GM12873 (cell line): Measurements from ENCODE around the gene SVOP.

Source experiments
- TF ChIP-seq, protein P1 (sequence below): IDR thresholded peaks from 2 replicates; pipeline ENCODE4 v1.5.1; 2012; ENCODE audit warnings: low read depth, mild to moderate bottlenecking, moderate library complexity, low read length, control low read depth; ENCODE audit not compliant: insufficient read depth; ENCODE audit errors: missing control alignments

SVOP gene, protein sequence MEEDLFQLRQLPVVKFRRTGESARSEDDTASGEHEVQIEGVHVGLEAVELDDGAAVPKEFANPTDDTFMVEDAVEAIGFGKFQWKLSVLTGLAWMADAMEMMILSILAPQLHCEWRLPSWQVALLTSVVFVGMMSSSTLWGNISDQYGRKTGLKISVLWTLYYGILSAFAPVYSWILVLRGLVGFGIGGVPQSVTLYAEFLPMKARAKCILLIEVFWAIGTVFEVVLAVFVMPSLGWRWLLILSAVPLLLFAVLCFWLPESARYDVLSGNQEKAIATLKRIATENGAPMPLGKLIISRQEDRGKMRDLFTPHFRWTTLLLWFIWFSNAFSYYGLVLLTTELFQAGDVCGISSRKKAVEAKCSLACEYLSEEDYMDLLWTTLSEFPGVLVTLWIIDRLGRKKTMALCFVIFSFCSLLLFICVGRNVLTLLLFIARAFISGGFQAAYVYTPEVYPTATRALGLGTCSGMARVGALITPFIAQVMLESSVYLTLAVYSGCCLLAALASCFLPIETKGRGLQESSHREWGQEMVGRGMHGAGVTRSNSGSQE

DNA sequence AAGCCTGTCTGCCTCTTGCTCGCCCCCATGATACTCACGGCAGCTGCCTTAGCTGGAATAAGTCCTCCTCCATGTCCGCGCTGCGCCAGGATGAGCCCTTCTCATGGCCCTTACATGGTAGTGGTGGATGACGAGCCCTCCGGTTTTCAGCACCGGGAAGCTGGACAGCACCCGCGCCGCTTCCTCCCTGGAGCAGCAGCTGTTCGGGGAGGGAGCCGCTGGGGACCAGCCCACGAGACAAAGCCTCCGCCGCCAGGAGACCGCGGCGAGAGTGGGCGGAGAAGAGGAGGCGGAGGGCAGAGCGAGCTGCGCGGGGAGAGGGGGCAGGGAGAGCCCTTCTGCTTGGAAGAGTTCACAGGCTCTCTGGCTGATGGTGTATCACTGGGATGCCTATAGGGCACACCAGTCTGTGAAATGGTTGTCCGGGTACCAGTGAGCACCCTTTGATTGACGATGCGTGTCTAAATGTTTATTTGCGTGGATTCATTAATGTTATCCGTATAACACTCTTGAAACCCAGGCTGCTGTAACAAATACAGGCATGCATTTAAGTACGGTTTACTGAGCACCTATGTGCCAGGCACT lies at the start of gene SVOP:
SVOP (minus strand) TSS at position 273 of the 585 bp plus-strand sequence; CDS start at position 73, 200 bp downstream.
- TF ChIP-seq, protein P1, sequence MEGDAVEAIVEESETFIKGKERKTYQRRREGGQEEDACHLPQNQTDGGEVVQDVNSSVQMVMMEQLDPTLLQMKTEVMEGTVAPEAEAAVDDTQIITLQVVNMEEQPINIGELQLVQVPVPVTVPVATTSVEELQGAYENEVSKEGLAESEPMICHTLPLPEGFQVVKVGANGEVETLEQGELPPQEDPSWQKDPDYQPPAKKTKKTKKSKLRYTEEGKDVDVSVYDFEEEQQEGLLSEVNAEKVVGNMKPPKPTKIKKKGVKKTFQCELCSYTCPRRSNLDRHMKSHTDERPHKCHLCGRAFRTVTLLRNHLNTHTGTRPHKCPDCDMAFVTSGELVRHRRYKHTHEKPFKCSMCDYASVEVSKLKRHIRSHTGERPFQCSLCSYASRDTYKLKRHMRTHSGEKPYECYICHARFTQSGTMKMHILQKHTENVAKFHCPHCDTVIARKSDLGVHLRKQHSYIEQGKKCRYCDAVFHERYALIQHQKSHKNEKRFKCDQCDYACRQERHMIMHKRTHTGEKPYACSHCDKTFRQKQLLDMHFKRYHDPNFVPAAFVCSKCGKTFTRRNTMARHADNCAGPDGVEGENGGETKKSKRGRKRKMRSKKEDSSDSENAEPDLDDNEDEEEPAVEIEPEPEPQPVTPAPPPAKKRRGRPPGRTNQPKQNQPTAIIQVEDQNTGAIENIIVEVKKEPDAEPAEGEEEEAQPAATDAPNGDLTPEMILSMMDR = no peak

DNA sequence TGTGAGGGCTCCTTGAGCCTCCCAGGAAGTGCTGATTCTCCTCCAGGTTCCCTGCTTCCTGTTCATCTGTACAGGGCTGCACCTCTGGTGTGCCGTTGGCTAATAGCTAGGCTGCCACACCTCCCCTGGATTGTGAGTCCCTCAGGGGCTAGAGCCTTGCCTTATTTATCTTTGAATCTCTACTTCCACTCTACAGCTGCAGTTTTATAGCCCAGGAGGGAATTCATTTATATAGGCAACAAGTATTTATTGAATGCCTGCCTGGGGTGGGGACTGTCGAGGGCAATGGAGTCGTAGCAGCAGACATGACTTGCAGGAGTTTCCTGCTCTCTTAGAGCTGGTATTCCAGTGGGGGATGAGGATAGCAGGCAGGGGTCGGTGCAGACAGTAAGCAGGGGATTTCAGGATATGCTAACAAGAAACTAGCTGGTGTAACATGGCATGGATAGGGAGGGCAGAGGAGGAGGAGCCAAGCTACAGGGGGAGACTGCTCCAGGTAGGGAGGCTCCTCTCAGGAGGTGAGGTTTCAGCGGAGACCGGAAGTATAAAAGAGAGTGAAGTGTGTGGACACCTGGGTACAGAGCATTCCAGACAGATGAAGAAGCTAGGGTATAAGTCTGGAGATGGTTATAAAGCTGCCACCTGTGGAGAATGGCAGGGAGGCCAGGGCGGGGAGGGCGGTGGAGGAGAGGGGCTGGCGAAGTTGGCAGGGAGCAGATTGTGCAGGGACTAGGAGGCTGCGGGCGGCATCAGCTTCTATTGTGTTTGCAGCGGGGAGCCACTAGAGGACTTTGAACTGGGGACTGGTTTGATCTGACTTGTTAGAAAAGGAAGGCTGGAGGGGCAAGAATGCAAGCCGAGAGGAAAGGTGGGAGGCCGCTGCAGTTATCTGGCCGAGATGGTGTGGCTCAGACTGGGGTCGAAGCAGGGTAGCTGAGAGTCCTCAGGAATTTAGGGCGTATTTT lies 48.7 kb upstream of the SVOP start:
- TF ChIP-seq, protein P1 = no peak

GRCh38 chr12:109065853-109066193 lies 45.0 kb upstream of the SVOP start:
- TF ChIP-seq, protein P1 = no peak

DNA sequence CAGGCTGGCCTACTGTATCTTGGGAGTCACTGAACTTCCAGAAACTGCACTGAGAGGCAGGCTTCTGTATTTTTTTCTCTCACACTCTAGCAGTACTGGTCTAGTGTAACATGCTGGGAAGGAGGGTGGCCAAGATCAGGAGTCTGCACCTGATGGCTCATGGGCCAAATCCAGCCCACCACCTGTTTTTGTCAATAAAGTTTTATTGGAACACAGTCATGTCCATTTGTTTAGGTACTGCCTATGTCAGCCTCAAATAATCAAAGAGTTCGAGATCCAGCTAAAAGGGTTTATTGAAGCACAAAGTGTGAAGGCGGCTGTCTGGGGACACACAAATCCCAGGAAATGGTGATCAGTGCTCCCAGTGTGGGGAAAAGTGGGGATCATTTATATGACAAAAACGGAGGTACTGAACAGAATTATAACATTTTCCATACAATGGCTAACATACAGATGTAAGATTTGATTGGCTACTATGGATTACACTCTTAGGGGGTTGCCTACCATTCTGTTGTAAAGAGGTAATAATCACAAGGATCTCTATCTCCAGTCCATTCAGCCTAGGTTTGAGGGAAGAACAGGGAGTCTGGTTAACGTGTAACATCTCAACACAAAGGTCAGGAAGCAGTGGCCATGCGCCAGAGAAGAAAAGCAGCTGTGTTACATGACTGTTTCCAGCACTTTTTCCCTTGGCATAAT lies 44.4 kb upstream of the SVOP start:
- TF ChIP-seq, protein P1 = no peak

GRCh38 chr12:109064143-109064542 lies 43.3 kb upstream of the SVOP start:
- TF ChIP-seq, protein P1 = no peak

DNA sequence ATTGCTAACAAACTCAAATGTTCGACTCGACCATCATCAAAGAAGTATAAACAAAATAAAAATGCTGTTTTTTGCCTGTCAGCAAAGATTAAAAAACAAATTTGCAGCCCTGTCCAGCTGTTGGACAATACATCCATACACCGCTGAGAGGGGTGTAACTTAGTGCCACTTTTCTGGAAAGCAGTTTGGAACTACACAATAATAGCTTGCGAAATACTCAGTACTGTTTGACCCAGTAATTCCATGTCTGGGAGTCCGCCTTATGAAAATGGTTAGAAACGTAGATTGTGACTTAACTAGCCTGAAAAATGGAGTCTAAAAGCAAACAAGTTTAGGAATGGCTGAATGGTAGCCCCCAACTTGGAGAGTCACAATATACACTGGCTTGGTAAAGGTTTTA lies 37.9 kb upstream of the SVOP start:
- TF ChIP-seq, protein P1 = no peak
